Limb (tissue), 2 donors: ENCODE measurements around the gene HIRIP3.
"Not testable (repeated sequence)": the region's sequence is repeated elsewhere in the genome, so short reads cannot be mapped to it uniquely, and the experiment has no call there.

ENCODE experiments used
- DNase-seq, 2 donors: peaks; one replicate each; pipeline ENCODE4 v3.0.0-alpha.2; 2016; ENCODE audit errors: extremely low spot score in 2 of 2

HIRIP3 gene

DNA sequence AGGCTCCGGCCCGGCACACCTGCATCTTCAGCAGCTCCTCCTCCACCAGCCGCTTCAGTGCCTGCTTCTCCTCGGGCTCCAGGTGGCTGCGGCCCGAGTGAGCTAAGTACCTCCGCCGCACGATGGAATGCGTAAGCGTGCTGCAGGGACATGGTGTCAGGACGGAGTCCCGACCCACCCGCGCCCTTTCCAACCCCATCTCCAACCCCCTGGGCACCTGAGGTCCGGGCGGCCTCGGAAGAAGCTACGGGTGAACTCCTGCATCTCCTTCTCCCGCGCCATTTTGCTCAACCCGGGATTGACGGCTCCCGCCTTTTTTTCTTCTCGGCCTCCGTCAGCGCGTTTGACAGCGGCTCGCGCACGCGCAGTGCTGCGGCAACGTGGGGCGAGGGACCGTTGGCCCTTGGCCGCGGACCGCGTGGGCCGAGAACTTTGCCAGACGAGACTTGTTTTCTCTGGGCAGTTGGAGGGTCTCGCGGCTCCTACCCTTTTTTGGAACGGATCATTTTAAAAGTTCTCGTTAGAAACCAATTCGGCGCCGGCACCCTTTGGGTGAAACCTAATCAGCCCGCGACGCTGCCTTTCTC is at the start of gene HIRIP3:
Gene HIRIP3 (minus strand): TSS at position 294 of the 587 bp plus-strand sequence. CDS start 12 bp downstream, at position 282.
- peak; percentile 86 to 92 for DNase-seq

GRCh38 chr16:30041841-30042240 is 46.4 kb upstream of the HIRIP3 start:
- peak in 1 of 2 donors; percentile 24 for DNase-seq

GRCh38 chr16:30040690-30041089 is 45.3 kb upstream of the HIRIP3 start:
- not testable (repeated sequence) for DNase-seq

DNA sequence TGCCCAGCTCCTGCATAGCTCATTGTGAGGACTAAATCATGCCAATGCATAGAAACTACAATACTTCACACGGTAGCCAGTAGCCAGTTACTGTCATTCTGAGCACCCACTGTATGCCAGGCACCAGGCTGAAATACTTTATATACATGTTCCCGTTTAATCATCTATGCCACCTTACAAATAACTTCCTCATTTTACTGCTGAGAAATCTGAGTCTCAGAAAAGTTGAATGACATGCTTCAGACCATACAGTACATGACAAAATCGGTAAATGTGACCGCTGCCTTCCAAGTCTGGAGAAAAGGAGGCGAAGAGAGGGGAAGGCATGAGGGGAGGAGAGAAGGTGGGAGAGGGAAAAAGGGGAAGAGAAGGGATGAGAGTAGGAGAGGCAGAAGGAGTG is 44.8 kb upstream of the HIRIP3 start:
- no peak for DNase-seq

DNA sequence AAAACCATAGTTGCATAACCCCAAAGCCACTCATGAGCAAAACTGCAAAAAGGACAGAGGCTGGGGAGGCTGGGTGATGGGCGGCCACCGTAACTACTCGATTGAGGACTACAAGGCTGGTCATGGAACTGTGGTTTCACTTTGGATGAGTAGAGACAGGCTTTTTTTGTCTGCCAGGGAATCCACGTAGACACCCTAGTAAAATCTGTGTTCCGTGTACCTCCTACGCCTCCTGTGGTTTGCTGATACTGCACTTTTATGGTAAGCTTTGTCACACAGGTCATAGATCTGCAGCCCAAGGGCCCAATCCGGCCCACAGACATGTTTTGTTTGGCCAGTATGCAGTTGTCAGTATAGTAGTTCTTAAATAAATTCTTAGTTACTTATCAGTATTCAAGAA is 37.9 kb upstream of the HIRIP3 start:
- DNase-seq, result no peak

DNA sequence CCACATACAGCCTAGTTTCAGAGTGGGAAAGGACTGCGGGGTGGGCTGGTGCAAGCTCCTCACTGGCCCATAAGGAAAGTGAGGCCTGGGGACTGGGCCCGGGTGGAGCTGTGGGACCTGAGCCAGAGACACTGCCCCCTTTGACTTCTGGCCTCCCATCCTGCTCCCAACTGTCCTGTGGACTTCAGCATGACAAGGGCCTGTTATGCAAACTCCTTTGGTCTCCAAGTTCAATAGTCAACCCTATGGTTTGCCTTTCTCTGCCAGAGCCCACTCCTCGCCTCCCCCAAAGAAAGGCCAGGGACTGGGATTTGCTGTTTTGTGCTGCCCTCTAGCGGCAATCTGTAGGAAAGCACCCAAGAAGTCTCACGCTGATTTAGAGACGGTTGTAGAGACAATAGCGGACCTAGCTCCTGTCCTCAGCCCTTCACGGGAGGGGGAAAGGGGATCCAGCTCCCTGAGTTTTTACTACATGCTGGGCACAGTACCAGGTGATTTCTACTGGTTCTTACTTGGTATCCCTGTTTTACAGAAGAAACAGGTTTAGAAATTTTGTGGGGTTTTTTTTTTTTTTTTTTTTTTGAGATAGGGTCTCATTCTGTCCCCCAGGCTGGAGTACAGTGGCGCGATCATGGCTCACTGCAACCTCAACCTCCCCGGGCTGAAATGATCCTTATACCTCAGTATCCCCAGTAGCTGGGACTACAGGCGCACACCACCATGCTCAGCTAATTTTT is 36.8 kb upstream of the HIRIP3 start:
- DNase-seq, result peak; percentile 42 to 77

DNA sequence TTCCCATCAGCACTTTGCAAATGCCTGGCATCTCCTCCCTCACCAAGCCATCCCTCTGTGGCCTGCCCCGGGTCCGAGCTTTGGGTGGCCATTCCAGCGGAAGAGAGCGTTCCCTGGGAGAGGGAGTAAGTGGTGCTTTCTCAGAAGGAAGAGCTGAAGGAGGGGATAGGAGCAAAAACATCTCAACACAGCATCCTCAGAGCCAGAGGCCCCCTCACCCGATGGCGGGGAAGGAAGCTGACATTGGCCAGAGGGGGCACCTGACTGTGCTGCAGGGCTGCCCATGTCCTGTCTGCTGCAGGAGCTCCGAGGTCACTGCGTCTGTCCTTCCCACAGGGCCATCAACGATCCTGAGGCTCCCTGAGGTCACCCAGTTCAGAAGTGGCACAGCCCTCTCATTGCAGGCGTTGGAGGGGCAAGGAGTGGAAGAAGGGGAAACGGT is 36.1 kb upstream of the HIRIP3 start:
- no peak for DNase-seq

- peak in 1 of 2 donors; percentile 67 for DNase-seq
These were observed 35.5 kb upstream of the HIRIP3 start, which contains the start of gene TLCD3B for GRCh38 chr16:30030841-30031413. Gene TLCD3B, minus strand, starts transcription at chr16:30031271. Its CDS starts 744 bp downstream, at chr16:30030527.

DNA sequence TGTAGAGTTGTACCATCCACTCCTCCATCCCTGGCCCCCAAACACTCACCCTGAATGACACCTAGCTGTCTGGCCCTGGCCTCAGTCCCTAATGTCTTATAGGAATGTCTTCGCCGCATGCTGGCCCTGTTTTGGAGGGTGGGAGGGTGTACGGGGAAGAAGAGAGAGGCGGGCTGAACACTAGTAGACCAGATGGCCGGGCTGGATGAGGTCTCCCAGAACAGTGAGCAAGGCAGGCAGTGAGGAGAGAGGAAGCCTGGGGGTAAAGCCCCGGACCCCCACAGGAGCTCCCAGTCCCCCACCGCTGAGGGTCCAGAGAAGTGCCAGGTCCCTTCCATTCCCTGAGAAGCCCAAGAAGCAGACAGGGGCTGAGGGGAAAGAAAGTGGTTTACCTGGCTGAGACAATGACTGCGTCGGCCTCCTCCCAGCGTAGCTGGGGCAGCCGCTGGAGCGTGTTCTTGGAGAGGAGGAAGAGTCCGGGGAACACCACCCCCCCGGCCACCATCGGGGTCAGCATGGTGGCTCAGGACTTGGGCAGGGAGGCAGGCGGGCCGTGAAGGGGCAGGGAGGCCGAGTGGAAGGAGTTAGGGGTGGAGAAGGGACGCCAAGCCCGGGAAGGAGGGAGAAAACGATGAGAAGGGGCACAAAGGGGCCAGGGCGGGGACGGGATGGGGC is 34.7 kb upstream of the HIRIP3 start:
- DNase-seq, result no peak

- DNase-seq, result peak; percentile 29 to 73
These were observed 33.1 kb upstream of the HIRIP3 start for GRCh38 chr16:30028438-30029076.

GRCh38 chr16:30027588-30028437 is 32.4 kb upstream of the HIRIP3 start:
- DNase-seq, result no peak

DNA sequence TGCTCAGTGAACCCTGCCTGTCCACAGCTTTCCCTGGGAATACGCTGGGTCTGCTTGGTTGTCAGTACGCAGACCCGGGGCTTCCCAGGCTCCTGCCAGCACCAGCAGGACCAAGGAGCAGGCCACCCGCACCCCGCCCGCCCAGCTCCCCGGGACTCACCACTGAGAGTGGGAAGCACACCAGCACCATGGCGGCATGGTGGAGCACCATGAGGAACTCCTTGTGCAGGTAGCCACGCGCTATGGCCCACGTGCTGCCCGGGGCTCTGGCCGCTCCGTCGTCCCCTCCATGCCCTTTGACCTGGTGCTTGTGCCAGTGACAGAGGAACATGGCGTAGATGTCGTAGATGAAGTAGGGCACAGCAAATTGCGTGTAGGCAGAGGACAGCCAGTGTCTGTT is 31.0 kb upstream of the HIRIP3 start:
- DNase-seq, result no peak

DNA sequence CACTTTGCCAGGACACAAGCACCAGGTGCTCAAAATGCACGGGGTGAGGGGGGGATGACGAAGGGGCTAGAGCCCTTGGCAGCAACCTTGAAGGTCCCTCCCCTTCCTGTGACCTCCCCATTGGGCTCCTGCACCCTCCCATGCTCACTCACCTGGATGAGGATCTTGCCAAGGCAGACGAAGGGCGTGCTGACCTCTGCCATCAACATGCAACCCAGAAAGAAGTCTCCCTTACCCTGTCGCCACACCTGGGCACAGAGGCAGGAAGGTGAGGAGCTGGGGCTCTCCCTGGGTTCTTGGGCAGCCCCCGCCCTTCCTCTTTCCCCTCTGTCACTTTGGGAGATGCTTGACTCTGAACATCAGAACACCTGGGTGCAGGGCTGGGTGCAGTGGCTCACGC is 30.2 kb upstream of the HIRIP3 start:
- DNase-seq, result no peak

GRCh38 chr16:30025156-30025555 is 29.7 kb upstream of the HIRIP3 start:
- DNase-seq, result no peak

DNA sequence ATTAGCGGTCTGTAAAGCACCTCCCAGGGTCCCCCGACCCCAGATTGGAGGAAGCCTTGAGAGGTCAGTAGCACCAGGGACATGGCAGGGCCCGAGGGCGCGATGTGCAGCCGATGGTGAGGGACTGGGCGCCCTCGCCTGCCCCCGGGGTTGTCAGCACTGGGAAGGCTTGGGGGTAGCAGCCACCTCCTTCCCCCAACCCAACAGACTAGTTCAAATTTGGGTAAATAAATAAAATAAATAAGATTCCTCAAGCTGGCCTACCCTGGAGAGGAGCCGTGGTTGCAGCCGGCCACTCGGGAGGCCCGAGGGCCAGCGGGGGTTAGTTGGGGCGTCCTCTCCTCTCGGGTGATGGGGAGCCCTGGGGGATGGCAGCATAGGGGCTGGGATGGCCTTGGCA is 29.0 kb upstream of the HIRIP3 start:
- no peak for DNase-seq

DNA sequence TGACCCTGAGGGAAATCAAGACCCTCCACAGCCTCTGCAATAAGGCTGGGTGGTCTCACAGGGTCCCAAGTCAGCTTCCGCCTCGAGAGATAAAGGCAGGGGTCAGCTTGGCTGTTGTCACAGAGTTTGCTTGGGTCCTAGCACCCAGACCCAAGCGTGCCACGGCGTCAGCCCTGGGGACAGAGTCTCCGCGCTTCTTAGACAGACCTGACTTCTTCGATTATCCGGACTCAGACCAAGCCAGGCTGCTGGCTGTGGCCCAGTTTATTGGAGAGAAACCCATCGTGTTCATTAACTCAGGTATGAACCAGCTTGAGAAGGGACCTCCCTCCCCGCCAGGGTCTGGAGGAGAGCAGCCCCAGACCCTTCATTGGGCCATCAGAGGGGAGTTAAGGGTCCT is 28.2 kb upstream of the HIRIP3 start:
- no peak for DNase-seq

GRCh38 chr16:30022887-30023286 is 27.5 kb upstream of the HIRIP3 start, which contains the start of gene C16orf92:
Gene C16orf92, plus strand, starts transcription at chr16:30023198. Its CDS starts 143 bp downstream, at chr16:30023341.
- no peak for DNase-seq

- no peak for DNase-seq
These were observed 23.3 kb upstream of the HIRIP3 start for GRCh38 chr16:30018731-30019158.

DNA sequence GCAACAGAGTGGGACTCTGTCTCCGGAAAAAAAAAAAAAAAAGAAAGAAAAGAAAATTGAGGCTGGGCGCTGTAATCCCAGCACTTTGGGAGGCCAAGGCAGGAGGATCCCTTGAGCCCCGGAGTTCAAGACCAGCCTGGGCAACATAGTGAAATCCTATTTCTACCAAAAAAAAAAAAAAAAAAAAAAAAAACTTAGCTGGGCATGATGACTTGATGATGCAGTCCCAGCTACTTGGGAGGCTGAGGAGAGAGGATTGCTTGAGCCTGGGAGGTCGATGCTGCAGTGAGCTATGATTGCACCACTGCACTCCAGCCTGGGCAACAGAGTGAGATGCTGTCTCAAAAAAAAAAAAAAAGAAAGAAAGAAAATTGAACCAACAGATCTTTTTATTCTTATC is 22.5 kb upstream of the HIRIP3 start:
- not testable (repeated sequence) for DNase-seq

DNA sequence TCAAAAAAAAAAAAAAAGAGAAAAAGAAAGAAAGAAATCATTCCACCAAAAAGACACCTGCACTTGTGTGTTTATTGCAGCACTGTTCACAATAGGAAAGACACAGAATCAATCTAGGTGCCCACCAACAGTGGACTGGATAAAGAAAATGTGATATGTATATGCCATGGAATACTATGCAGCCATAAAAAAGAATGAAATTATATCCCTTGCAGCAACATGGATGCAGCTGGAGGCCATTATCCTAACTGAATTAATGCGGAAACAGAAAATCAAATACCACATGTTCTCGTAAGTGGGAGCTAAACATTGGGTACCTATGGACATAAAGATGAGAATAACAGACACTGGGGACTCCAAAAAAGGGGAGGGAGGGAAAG is 21.9 kb upstream of the HIRIP3 start:
- DNase-seq, result no peak
